Astrocyte (in vitro differentiated cells and primary cell): ENCODE results near the gene COL9A2. TPM values are rescaled to one million over a fixed set of nuclear protein-coding genes. Genes with fewer than 3 reads are reported as not detected.

Experiments
- DNase-seq: peaks from one replicate; pipeline ENCODE4 v3.0.0-alpha.2; 2010; ENCODE audit warnings: low read depth
- FAIRE-seq: peaks from 2 replicates; lab custom pipeline; 2011; peaks lifted over from hg19 to GRCh38; lab: Jason Lieb, UNC
- H2AFZ ChIP-seq: 2 replicates; pipeline ENCODE4 v1.6.0; 2012; ENCODE audit warnings: low read depth, low read length, inconsistent platforms
- H3K27ac ChIP-seq: 2 replicates; pipeline ENCODE4 v1.5.1; 2011; ENCODE audit warnings: low read depth, low read length, inconsistent platforms
- H3K27me3 ChIP-seq: 2 replicates; pipeline ENCODE4 v1.6.0; 2011; ENCODE audit warnings: low read length, inconsistent platforms; ENCODE audit not compliant: insufficient read depth
- H3K36me3 ChIP-seq: 2 replicates; pipeline ENCODE4 v1.5.1; 2011; ENCODE audit warnings: low read length, inconsistent platforms; ENCODE audit not compliant: insufficient read depth
- H3K4me1 ChIP-seq: 2 replicates; pipeline ENCODE4 v1.5.1; 2011; ENCODE audit warnings: low read length, inconsistent platforms; ENCODE audit not compliant: insufficient read depth
- H3K4me2 ChIP-seq: 2 replicates; pipeline ENCODE4 v1.6.0; 2012; ENCODE audit warnings: low read length, inconsistent platforms
- H3K4me3 ChIP-seq: 2 replicates; pipeline ENCODE4 v1.5.1; 2011; ENCODE audit warnings: low read depth, mild to moderate bottlenecking, low read length, inconsistent platforms; ENCODE audit not compliant: insufficient read depth
- H3K79me2 ChIP-seq: 2 replicates; pipeline ENCODE4 v1.6.0; 2012; ENCODE audit warnings: mild to moderate bottlenecking, low read length, inconsistent platforms; ENCODE audit not compliant: insufficient read depth
- H3K9ac ChIP-seq: 2 replicates; pipeline ENCODE4 v1.6.0; 2012; ENCODE audit warnings: mild to moderate bottlenecking, low read length, inconsistent platforms
- H3K9me3 ChIP-seq: 2 replicates; pipeline ENCODE4 v1.5.1; 2012; ENCODE audit warnings: low read depth, mild to moderate bottlenecking, low read length, inconsistent platforms; ENCODE audit not compliant: insufficient read depth
- H4K20me1 ChIP-seq: 2 replicates; pipeline ENCODE4 v1.6.0; 2012; ENCODE audit warnings: low read length, inconsistent platforms; ENCODE audit not compliant: insufficient read depth
- H3K27ac Mint-ChIP-seq: one replicate; pipeline ENCODE4 v1.8.0; 2021; ENCODE audit warnings: mild to moderate bottlenecking, mixed read lengths; ENCODE audit not compliant: unreplicated experiment
- H3K27me3 Mint-ChIP-seq: one replicate; pipeline ENCODE4 v1.8.0; 2021; ENCODE audit warnings: low read depth, mixed read lengths; ENCODE audit not compliant: unreplicated experiment
- H3K36me3 Mint-ChIP-seq: one replicate; pipeline ENCODE4 v1.8.0; 2021; ENCODE audit warnings: low read depth, mixed read lengths; ENCODE audit not compliant: unreplicated experiment
- H3K4me1 Mint-ChIP-seq: one replicate; pipeline ENCODE4 v1.8.0; 2021; ENCODE audit warnings: low read depth, mixed read lengths; ENCODE audit not compliant: unreplicated experiment
- H3K4me3 Mint-ChIP-seq: one replicate; pipeline ENCODE4 v1.8.0; 2021; ENCODE audit warnings: mild to moderate bottlenecking, moderate library complexity, mixed read lengths; ENCODE audit not compliant: unreplicated experiment
- H3K9me3 Mint-ChIP-seq: one replicate; pipeline ENCODE4 v1.8.0; 2021; ENCODE audit warnings: mild to moderate bottlenecking, mixed read lengths; ENCODE audit not compliant: unreplicated experiment
- EZH2 ChIP-seq: IDR thresholded peaks from 2 replicates; pipeline ENCODE4 v1.6.1; 2012; ENCODE audit warnings: mild to moderate bottlenecking, low read length, inconsistent platforms; ENCODE audit not compliant: insufficient read depth
- total RNA-seq: library from RNA; stranded (reverse); gene quantifications from 2 replicates; pipeline ENCODE4 v1.2.1, GENCODE V29; 2021
- TF ChIP-seq, protein P1 (sequence below): IDR thresholded peaks from 2 replicates; pipeline ENCODE4 v1.5.1; 2011; ENCODE audit warnings: low read depth, mild to moderate bottlenecking, inconsistent platforms, low read length, moderate library complexity; ENCODE audit not compliant: insufficient read depth

The COL9A2 gene
- total RNA-seq, 1 donor from 2014 or later: 2.1 TPM

GRCh38 chr1:40317394-40318074 lies 448 bp upstream of the COL9A2 start:
- Histone ChIP-seq H3K4me1 (peaks cover 22% of the 10 kb centered on the region), H3K4me3 (no peak overlapping the region), H3K79me2 (no peaks in the 10 kb centered on the region), H3K36me3 (no peaks in the 10 kb centered on the region), H4K20me1 (no peaks in the 10 kb centered on the region), H3K27me3 (peaks cover 25% of the 10 kb centered on the region), H3K27ac (no peak overlapping the region), H2AFZ (no peak overlapping the region), H3K9ac (no peak overlapping the region), H3K4me2 (peak overlapping the region; percentile 74), H3K9me3 (no peaks in the 10 kb centered on the region)
- FAIRE-seq (no peak), DNase-seq (no peak)
- H3K4me3 Mint-ChIP-seq: no peak overlapping the region
- H3K36me3 Mint-ChIP-seq: peaks cover 3% of the 10 kb centered on the region
- no peak for TF ChIP-seq EZH2
- TF ChIP-seq, protein P1, sequence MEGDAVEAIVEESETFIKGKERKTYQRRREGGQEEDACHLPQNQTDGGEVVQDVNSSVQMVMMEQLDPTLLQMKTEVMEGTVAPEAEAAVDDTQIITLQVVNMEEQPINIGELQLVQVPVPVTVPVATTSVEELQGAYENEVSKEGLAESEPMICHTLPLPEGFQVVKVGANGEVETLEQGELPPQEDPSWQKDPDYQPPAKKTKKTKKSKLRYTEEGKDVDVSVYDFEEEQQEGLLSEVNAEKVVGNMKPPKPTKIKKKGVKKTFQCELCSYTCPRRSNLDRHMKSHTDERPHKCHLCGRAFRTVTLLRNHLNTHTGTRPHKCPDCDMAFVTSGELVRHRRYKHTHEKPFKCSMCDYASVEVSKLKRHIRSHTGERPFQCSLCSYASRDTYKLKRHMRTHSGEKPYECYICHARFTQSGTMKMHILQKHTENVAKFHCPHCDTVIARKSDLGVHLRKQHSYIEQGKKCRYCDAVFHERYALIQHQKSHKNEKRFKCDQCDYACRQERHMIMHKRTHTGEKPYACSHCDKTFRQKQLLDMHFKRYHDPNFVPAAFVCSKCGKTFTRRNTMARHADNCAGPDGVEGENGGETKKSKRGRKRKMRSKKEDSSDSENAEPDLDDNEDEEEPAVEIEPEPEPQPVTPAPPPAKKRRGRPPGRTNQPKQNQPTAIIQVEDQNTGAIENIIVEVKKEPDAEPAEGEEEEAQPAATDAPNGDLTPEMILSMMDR: no peak
- peaks cover 30% of the 10 kb centered on the region for H3K27me3 Mint-ChIP-seq
- no peaks in the 10 kb centered on the region for H3K9me3 Mint-ChIP-seq
- H3K4me1 Mint-ChIP-seq: peaks cover 17% of the 10 kb centered on the region
- no peak overlapping the region for H3K27ac Mint-ChIP-seq

GRCh38 chr1:40315795-40316594 lies 1.1 kb downstream of the COL9A2 start:
- TF ChIP-seq, protein P1: no peak
- TF ChIP-seq EZH2: peak; percentile 67
- FAIRE-seq: no peak
- no peaks in the 10 kb centered on the region for H4K20me1 ChIP-seq
- no peaks in the 10 kb centered on the region for H3K9me3 ChIP-seq
- peak overlapping the region; percentile 43 for H3K9ac ChIP-seq
- Mint-ChIP-seq H3K36me3 (peaks cover 3% of the 10 kb centered on the region), H3K27me3 (peaks cover 30% of the 10 kb centered on the region), H3K9me3 (no peaks in the 10 kb centered on the region), H3K4me3 (no peak overlapping the region), H3K27ac (no peak overlapping the region), H3K4me1 (peaks cover 17% of the 10 kb centered on the region)
- H3K79me2 ChIP-seq: no peaks in the 10 kb centered on the region
- no peak for DNase-seq
- peak overlapping the region; percentile 49 for H3K4me3 ChIP-seq
- H3K27ac ChIP-seq: no peak overlapping the region
- H2AFZ ChIP-seq: peak overlapping the region; percentile 68
- no peaks in the 10 kb centered on the region for H3K36me3 ChIP-seq
- peaks cover 22% of the 10 kb centered on the region for H3K4me1 ChIP-seq
- peaks cover 25% of the 10 kb centered on the region for H3K27me3 ChIP-seq
- peak overlapping the region; percentile 74 for H3K4me2 ChIP-seq
